Measurements from ENCODE around the gene SEMA4D. TPM values are rescaled to one million over a fixed set of nuclear protein-coding genes. Genes with fewer than 3 reads are reported as not detected.

SEMA4D gene
- total RNA-seq, 2 donors from 2014 or later: 17.1 to 52.7 TPM

DNA sequence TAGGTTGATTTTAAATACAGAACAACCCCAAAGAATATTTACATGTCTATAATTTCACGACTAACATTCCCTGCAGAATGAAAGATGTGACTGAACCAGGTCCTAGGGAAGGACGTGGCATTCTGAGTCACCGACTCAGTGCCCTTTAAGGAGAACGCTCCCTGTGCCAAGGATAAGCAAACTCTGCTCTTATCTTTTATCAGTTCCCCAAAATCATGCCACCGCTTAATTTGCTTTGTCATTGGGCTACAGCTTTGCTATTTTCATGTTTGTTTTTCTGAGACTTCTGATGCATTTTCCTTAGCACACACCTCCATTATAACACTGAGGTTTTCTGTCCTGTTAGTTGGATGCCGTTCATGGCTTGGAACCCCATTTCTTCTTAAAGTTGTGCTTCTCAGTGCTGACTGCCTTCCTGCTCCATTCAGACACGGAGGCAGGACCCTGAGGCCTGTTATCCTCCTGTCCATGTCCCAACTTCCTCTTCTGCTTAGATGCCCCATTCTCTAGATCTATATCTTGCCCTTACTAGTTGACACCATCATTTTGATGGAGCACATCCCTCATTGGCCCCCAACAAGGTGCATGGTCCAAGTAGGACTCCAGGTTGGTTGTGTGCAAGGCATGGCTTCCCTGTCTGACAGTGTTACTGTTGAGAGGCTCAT is 11.2 kb upstream of the SEMA4D start:
- DNase-seq (ENCODE audit: low spot score): no peak
- Histone ChIP-seq H3K27ac (no peak overlapping the region), H3K4me1 (replicated peaks) (no peaks in the 10 kb centered on the region), H3K36me3 (no peaks in the 10 kb centered on the region), H3K27me3 (replicated peaks; ENCODE audit: insufficient read depth) (no peaks in the 10 kb centered on the region), H3K9me3 (no peaks in the 10 kb centered on the region), H3K4me3 (no peak overlapping the region)
- no peak for TF ChIP-seq POLR2A (IDR thresholded peaks at IDR 0.05)
- TF ChIP-seq, protein P1, sequence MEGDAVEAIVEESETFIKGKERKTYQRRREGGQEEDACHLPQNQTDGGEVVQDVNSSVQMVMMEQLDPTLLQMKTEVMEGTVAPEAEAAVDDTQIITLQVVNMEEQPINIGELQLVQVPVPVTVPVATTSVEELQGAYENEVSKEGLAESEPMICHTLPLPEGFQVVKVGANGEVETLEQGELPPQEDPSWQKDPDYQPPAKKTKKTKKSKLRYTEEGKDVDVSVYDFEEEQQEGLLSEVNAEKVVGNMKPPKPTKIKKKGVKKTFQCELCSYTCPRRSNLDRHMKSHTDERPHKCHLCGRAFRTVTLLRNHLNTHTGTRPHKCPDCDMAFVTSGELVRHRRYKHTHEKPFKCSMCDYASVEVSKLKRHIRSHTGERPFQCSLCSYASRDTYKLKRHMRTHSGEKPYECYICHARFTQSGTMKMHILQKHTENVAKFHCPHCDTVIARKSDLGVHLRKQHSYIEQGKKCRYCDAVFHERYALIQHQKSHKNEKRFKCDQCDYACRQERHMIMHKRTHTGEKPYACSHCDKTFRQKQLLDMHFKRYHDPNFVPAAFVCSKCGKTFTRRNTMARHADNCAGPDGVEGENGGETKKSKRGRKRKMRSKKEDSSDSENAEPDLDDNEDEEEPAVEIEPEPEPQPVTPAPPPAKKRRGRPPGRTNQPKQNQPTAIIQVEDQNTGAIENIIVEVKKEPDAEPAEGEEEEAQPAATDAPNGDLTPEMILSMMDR (IDR thresholded peaks at IDR 0.05): no peak
- TF ChIP-seq POLR2AphosphoS5 (IDR thresholded peaks at IDR 0.05): no peak
- intact Hi-C loops (cut with DNase I): no loop called here
- WGBS: 80% methylated on average over 7 of the region's 7 CpGs

DNA sequence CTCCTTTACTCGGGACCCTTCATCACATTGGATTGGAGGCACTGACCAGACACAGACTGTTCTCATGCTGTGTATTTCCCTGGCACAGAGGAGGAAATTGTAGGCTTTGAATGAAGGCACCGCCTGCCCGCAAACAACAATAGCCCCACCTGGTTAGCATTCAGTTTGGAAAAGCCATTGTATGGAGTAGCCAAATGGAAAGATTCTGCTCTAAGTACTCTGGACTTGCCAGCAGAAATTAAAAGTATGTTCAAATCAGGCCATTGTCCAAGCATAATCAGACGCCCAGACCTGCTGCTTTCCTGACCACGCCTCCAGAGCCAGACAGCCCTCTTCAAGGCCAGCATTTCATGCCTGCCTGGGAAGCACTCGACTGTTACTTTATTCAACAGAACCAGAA is 8.0 kb upstream of the SEMA4D start:
- Histone ChIP-seq H3K27ac (no peak overlapping the region), H3K27me3 (replicated peaks; ENCODE audit: insufficient read depth) (no peaks in the 10 kb centered on the region), H3K4me1 (replicated peaks) (no peaks in the 10 kb centered on the region), H3K4me3 (no peak overlapping the region), H3K9me3 (no peaks in the 10 kb centered on the region), H3K36me3 (no peaks in the 10 kb centered on the region)
- intact Hi-C loops (cut with DNase I): no loop called here
- DNase-seq (ENCODE audit: low spot score): no peak
- peak; percentile 16 for TF ChIP-seq POLR2AphosphoS5 (IDR thresholded peaks at IDR 0.05)
- TF ChIP-seq, protein P1 (IDR thresholded peaks at IDR 0.05): no peak
- 26% methylated on average over 6 of the region's 6 CpGs for WGBS

DNA sequence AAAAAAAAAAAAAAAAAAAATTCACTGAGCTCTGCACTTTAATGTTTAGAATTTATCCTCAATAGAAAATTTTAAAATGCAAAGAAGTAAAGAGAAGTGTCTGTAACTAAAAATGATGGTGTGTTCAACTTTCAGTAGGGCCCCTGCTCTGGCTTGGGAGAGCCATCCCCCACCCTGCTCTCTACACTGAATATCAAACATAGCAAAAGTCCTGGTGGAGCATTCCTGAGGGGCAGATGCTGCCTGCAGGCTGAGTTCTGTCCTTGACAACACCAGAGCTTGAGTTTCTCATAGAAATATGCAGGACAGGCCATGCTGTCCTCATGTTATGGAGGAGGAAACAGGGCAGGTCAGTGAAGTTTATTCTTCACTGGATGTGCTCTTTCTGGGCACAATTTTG is 7.1 kb upstream of the SEMA4D start:
- Histone ChIP-seq H3K4me1 (replicated peaks) (no peaks in the 10 kb centered on the region), H3K27ac (no peak overlapping the region), H3K27me3 (replicated peaks; ENCODE audit: insufficient read depth) (no peaks in the 10 kb centered on the region), H3K36me3 (no peaks in the 10 kb centered on the region), H3K4me3 (no peak overlapping the region), H3K9me3 (no peaks in the 10 kb centered on the region)
- no peak for DNase-seq (ENCODE audit: low spot score)
- no peak for TF ChIP-seq POLR2A (IDR thresholded peaks at IDR 0.05)
- TF ChIP-seq, protein P1 (IDR thresholded peaks at IDR 0.05): no peak
- no peak for TF ChIP-seq POLR2AphosphoS5 (IDR thresholded peaks at IDR 0.05)
- intact Hi-C loops (cut with DNase I): no loop called here

DNA sequence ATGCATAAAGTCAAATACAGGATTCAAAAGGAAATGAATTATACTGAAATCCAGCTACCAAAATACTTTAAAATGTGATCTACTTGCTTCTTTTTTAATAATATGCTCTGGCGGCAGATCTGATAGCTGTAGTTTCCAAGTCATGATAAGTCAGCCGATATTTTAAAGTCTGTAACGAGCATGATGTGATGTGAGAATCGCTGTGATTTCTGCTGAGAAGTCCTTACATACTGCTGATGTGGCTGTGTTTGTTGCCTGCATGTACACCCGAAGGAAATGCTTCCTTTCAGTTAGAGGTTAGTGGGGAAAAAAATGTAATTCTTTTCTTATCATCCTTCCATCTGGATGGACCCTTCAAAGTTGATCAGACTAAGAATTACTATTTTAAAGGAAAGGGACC is 4.8 kb upstream of the SEMA4D start:
- H3K27ac ChIP-seq: no peak overlapping the region
- whole genome bisulfite sequencing: 67% methylated on average over 5 of the region's 5 CpGs
- TF ChIP-seq POLR2A (IDR thresholded peaks at IDR 0.05) (no peak), POLR2AphosphoS5 (IDR thresholded peaks at IDR 0.05) (no peak)
- TF ChIP-seq, protein P1 (IDR thresholded peaks at IDR 0.05): no peak

DNA sequence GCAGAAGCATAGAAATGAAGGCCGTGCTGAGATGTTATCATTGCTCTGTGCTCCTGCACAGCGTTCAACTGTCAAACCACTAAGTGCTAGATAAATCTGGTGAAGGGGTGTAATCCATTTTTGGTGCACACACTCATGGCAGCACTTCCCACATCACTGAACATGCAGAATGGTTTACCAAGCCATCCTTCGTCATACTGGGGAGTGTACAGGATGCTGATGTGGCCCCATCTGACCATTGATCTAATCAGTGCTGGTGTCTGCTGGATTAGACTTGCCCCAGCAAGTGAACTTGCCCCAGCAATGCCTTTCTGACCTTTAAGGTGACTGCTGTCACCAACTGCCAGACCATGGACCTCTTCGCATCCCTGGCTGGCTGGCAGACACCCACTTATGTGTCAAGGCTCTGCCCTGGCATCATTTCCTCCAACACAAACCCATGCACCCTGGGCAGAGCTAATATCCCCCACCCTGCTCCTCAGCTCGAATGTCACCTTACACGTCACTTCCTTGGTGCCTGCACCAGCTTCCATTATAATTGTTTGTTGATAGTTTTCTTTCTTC is 4.2 kb upstream of the SEMA4D start:
- Histone ChIP-seq H3K36me3 (no peaks in the 10 kb centered on the region), H3K4me1 (replicated peaks) (no peaks in the 10 kb centered on the region), H3K4me3 (no peak overlapping the region), H3K27me3 (replicated peaks; ENCODE audit: insufficient read depth) (no peaks in the 10 kb centered on the region), H3K27ac (no peak overlapping the region), H3K9me3 (no peaks in the 10 kb centered on the region)
- intact Hi-C loops (cut with DNase I): no loop called here
- no peak for DNase-seq (ENCODE audit: low spot score)
- TF ChIP-seq POLR2AphosphoS5 (IDR thresholded peaks at IDR 0.05) (no peak), POLR2A (IDR thresholded peaks at IDR 0.05) (no peak)
- TF ChIP-seq, protein P1 (IDR thresholded peaks at IDR 0.05): no peak
- WGBS: 82% methylated on average over 6 of the region's 6 CpGs

More for the DNA sequence above, 4.8 kb upstream of the SEMA4D start:
- Histone ChIP-seq H3K4me3 (no peak overlapping the region), H3K4me1 (replicated peaks) (no peaks in the 10 kb centered on the region), H3K36me3 (no peaks in the 10 kb centered on the region), H3K9me3 (no peaks in the 10 kb centered on the region), H3K27me3 (replicated peaks; ENCODE audit: insufficient read depth) (no peaks in the 10 kb centered on the region)
- intact Hi-C loops (cut with DNase I): no loop called here
- DNase-seq (ENCODE audit: low spot score): no peak

All from prostate gland (tissue), 2 donors.